Trophoblast cell (in vitro differentiated cells and primary cell): ENCODE data around the gene C7orf57.

Source experiments
- DNase-seq, 2 donors: peaks; one replicate each; pipeline ENCODE4 v3.0.0-alpha.2; 2016
- H2AFZ ChIP-seq: 2 replicates; pipeline ENCODE4 v1.6.1; 2013; ENCODE audit warnings: low read length, moderate library complexity, mild to moderate bottlenecking; ENCODE audit not compliant: insufficient read depth, poor library complexity
- H2AK5ac ChIP-seq: 2 replicates; pipeline ENCODE4 v1.6.1; 2013; ENCODE audit warnings: mild to moderate bottlenecking, low read length
- H2BK120ac ChIP-seq: 2 replicates; pipeline ENCODE4 v1.6.1; 2013; ENCODE audit warnings: low read length, mild to moderate bottlenecking, moderate library complexity; ENCODE audit not compliant: insufficient read depth, poor library complexity
- H2BK12ac ChIP-seq: 2 replicates; pipeline ENCODE4 v1.6.1; 2013; ENCODE audit warnings: mild to moderate bottlenecking, low read length, moderate library complexity
- H2BK5ac ChIP-seq: 2 replicates; pipeline ENCODE4 v1.6.1; 2013; ENCODE audit warnings: low read length, low read depth, moderate library complexity, mild to moderate bottlenecking; ENCODE audit not compliant: poor library complexity
- H3K14ac ChIP-seq: 2 replicates; pipeline ENCODE4 v1.6.1; 2013; ENCODE audit warnings: mild to moderate bottlenecking, low read length
- H3K18ac ChIP-seq: 2 replicates; pipeline ENCODE4 v1.6.1; 2013; ENCODE audit warnings: mild to moderate bottlenecking, low read length
- H3K23ac ChIP-seq: 2 replicates; pipeline ENCODE4 v1.6.1; 2013; ENCODE audit warnings: low read length
- H3K27ac ChIP-seq: 2 replicates; pipeline ENCODE4 v1.5.1; 2013; ENCODE audit warnings: low read depth, mild to moderate bottlenecking, inconsistent platforms, low read length, moderate library complexity
- H3K27me3 ChIP-seq: 2 replicates; pipeline ENCODE4 v1.6.1; 2013; ENCODE audit warnings: inconsistent platforms, mild to moderate bottlenecking, low read length, moderate library complexity; ENCODE audit not compliant: insufficient read depth
- H3K36me3 ChIP-seq, 2 experiments: 1 replicate in 1 of 2; 2 replicates in 1 of 2; pipeline ENCODE4 v1.6.1; 2013; ENCODE audit warnings: low read length in 2 of 2, mild to moderate bottlenecking in 2 of 2, moderate library complexity in 1 of 2; ENCODE audit not compliant: insufficient read depth in 2 of 2, control insufficient read depth in 1 of 2
- H3K4ac ChIP-seq: 2 replicates; pipeline ENCODE4 v1.6.1; 2013; ENCODE audit warnings: low read depth, mild to moderate bottlenecking, low read length, moderate library complexity
- H3K4me1 ChIP-seq, 2 experiments: 1 replicate in 1 of 2; 2 replicates in 1 of 2; pipeline ENCODE4 v1.6.1; 2013; ENCODE audit warnings: low read length in 2 of 2, mild to moderate bottlenecking in 2 of 2, moderate library complexity in 1 of 2; ENCODE audit not compliant: insufficient read depth in 2 of 2, control insufficient read depth in 1 of 2
- H3K4me2 ChIP-seq: 2 replicates; pipeline ENCODE4 v1.6.1; 2013; ENCODE audit warnings: inconsistent platforms, mild to moderate bottlenecking, low read length, moderate library complexity
- H3K4me3 ChIP-seq: 2 replicates; pipeline ENCODE4 v1.5.1; 2013; ENCODE audit warnings: mild to moderate bottlenecking, low read depth, low read length, inconsistent platforms
- H3K79me1 ChIP-seq: one replicate; pipeline ENCODE4 v1.6.1; 2013; ENCODE audit warnings: low read length
- H3K79me2 ChIP-seq: 2 replicates; pipeline ENCODE4 v1.6.1; 2013; ENCODE audit warnings: low read length, mild to moderate bottlenecking; ENCODE audit not compliant: control insufficient read depth, insufficient read depth, poor library complexity
- H3K9ac ChIP-seq: 2 replicates; pipeline ENCODE4 v1.6.1; 2013; ENCODE audit warnings: mild to moderate bottlenecking, low read length
- H3K9me3 ChIP-seq: 2 replicates; pipeline ENCODE4 v1.6.1; 2013; ENCODE audit warnings: low read depth, mild to moderate bottlenecking, control low read depth, inconsistent platforms, low read length; ENCODE audit not compliant: insufficient read depth
- H4K12ac ChIP-seq: 2 replicates; pipeline ENCODE4 v1.6.1; 2013; ENCODE audit warnings: low read depth, mild to moderate bottlenecking, low read length, moderate library complexity
- H4K8ac ChIP-seq: 2 replicates; pipeline ENCODE4 v1.6.1; 2013; ENCODE audit warnings: low read depth, mild to moderate bottlenecking, low read length, moderate library complexity
- H4K91ac ChIP-seq: one replicate; pipeline ENCODE4 v1.6.1; 2013; ENCODE audit warnings: low read depth, mild to moderate bottlenecking, low read length, moderate library complexity
- WGBS: extraction: QIAGEN DNeasy Blood & Tissue Kit; methylation state at CpG from one replicate; pipeline ENCODE4 v1.1.7; 2013; ENCODE audit warnings: missing lambda C conversion rate; ENCODE audit not compliant: insufficient read length, insufficient coverage; ENCODE audit errors: extremely low coverage; 5-methylcytosine and 5-hydroxymethylcytosine counted together

C7orf57 gene

DNA sequence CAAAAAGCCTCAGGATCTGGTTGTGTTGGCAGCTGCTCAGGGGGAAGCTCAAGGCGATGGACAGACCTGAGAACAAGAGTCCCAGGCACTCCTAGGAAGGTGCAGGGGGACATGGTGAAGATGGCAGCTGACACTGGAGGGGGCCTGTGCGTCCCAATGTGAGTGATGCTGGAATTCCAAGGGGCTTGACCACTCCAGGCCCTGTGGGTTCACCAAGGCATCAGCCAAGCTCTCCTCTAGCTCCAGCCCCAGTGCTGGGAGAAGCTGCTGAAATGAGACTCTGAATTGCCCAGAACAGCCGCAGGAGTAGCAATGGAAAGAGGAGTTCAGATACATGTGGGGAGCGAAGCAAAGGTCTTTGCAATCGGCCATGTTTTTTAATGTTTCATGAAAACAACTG lies 69.7 kb downstream of the C7orf57 start:
- Histone ChIP-seq H3K9ac (no peak overlapping the region), H3K23ac (no peak overlapping the region), H2BK120ac (no peak overlapping the region), H3K27ac (no peak overlapping the region), H3K79me2 (no peaks in the 10 kb centered on the region), H2BK5ac (no peak overlapping the region), H3K4me2 (no peak overlapping the region), H3K4me3 (no peak overlapping the region), H3K14ac (no peak overlapping the region), H2AFZ (no peak overlapping the region), H3K18ac (no peak overlapping the region), H4K91ac (no peak overlapping the region), H3K27me3 (no peaks in the 10 kb centered on the region), H3K4ac (no peak overlapping the region), H3K79me1 (no peaks in the 10 kb centered on the region), H3K4me1 (no peaks in the 10 kb centered on the region), H3K36me3 (peaks cover 57 to 72% of the 10 kb centered on the region in 2 experiments), H2AK5ac (no peak overlapping the region), H2BK12ac (no peak overlapping the region), H4K8ac (no peak overlapping the region), H3K9me3 (no peaks in the 10 kb centered on the region), H4K12ac (no peak overlapping the region)
- no CpG with 5 or more reads among the region's 5 CpGs for WGBS
- no peak for DNase-seq

DNA sequence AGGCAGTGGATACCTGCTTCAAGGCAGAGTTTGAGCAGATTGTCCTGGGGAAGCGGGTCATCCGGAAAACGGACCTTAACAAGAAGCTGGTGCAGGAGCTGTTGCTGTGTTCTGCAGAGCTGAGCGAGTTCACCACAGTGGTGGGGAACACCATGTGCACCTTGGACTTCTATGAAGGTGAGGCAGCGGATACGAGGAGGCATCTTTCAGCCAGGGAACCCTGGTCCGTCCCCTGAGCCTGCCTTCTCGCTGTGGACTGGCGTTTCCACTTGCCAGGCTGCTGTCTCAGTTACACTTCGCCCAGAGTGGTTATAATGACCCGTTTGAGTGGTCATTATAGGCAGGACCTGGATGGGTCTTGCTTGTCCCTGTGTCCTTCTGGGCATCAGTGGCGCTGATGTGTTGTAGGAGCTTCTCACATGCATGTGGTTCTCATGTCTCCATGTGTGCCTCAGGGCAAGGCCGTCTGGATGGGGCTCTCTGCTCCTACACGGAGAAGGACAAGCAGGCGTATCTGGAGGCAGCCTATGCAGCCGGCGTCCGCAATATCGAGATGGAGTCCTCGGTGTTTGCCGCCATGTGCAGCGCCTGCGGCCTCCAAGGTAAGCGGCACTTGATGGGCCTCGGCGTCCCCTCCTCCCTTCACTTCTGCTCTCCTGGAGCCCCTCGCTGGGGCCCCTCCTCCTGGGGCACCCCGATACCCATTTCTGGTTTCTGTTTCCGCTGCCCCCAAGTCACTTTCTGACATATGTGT lies 71.7 kb downstream of the C7orf57 start:
- H4K12ac ChIP-seq, result no peak overlapping the region
- no peaks in the 10 kb centered on the region for H3K79me2 ChIP-seq
- no peak overlapping the region for H3K4me2 ChIP-seq
- no peak overlapping the region for H4K8ac ChIP-seq
- H3K36me3 ChIP-seq, result peaks cover 48 to 62% of the 10 kb centered on the region in 2 experiments
- H4K91ac ChIP-seq, result no peak overlapping the region
- H3K4me1 ChIP-seq, result no peaks in the 10 kb centered on the region
- H2AFZ ChIP-seq, result no peak overlapping the region
- no peaks in the 10 kb centered on the region for H3K27me3 ChIP-seq
- no CpG with 5 or more reads among the region's 29 CpGs for WGBS
- no peak overlapping the region for H3K18ac ChIP-seq
- H3K4me3 ChIP-seq, result no peak overlapping the region
- no peak overlapping the region for H3K23ac ChIP-seq
- H2BK120ac ChIP-seq, result no peak overlapping the region
- no peak overlapping the region for H2BK12ac ChIP-seq
- no peak for DNase-seq
- H3K9ac ChIP-seq, result no peak overlapping the region
- H2AK5ac ChIP-seq, result no peak overlapping the region
- no peak overlapping the region for H2BK5ac ChIP-seq
- H3K9me3 ChIP-seq, result no peaks in the 10 kb centered on the region
- no peaks in the 10 kb centered on the region for H3K79me1 ChIP-seq
- no peak overlapping the region for H3K14ac ChIP-seq
- no peak overlapping the region for H3K27ac ChIP-seq
- H3K4ac ChIP-seq, result no peak overlapping the region

DNA sequence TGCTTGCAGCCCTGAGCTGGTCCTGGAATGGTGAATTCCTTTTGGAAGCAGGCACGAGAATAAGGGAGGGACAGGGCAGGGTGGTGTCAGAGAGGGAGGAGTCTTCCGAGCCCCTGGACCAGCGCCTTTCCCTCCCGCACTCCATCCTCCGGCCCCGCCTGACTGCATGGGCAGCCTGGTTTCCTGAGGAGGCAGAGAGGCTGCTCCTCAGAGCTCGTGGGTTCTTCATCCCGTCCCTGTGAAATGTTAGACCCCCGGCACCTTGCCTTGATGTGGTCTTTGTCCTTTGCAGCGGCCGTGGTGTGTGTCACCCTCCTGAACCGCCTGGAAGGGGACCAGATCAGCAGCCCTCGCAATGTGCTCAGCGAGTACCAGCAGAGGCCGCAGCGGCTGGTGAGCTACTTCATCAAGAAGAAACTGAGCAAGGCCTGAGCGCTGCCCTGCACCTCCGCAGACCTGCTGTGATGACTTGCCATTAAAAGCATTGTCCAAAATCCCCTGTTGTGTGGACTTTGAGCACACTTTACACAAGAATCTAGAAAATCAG lies 72.7 kb downstream of the C7orf57 start:
- Histone ChIP-seq H2BK12ac (no peak overlapping the region), H3K9me3 (no peaks in the 10 kb centered on the region), H4K8ac (no peak overlapping the region), H3K79me1 (no peaks in the 10 kb centered on the region), H4K91ac (no peak overlapping the region), H3K9ac (no peak overlapping the region), H3K79me2 (no peaks in the 10 kb centered on the region), H2AFZ (no peak overlapping the region), H3K4me3 (no peak overlapping the region), H4K12ac (no peak overlapping the region), H2AK5ac (no peak overlapping the region), H3K27me3 (no peaks in the 10 kb centered on the region), H3K36me3 (peaks cover 43 to 54% of the 10 kb centered on the region in 2 experiments), H3K14ac (no peak overlapping the region), H2BK5ac (no peak overlapping the region), H2BK120ac (no peak overlapping the region), H3K18ac (no peak overlapping the region), H3K23ac (no peak overlapping the region), H3K4ac (no peak overlapping the region), H3K4me2 (no peak overlapping the region), H3K27ac (no peak overlapping the region), H3K4me1 (no peaks in the 10 kb centered on the region)
- no peak for DNase-seq
- WGBS, result no CpG with 5 or more reads among the region's 18 CpGs

DNA sequence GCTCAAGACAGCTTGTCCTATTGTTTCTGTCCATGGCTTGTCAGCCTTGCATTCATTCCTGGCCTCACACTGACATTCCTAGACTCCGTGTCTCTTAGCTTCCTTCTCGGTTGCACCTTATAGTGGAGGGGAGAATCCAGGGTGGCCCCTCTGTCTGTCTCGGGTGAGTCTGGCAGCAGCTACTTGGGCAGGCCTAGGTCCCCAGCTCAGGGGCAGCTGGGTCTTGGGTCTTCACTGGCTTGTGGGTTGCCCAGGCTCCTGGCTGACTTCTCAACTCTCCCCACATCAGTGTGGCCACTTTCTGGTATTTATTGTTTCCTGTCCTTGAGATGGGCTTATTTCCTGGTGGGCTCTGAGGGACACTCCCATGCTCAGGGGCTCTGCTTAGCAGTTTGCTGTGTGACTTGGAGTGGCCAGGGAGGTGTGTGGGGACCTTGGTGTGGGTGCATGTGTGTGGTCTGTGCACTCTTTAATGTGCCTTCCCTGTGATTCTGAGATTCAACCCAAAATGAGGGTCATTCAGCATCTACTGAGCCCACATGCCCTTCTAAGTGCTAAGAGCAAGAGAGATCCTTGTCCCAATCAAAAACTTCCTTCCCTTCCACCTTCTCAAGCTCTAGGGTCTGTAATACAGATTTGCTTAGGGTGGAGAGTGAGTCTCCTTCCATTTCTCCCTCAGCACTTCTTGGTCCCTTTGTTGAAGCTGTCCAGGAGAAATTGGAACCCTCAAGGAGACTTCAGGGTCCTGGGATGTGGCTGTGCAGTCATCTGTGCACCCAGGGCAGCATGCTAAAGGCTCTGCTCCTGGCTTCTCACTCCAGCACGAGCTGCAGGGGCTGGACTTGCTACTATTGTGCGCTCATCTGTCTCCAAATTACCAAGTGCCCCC lies 73.9 kb downstream of the C7orf57 start:
- Histone ChIP-seq H2AK5ac (no peak overlapping the region), H3K4me3 (no peak overlapping the region), H2BK120ac (no peak overlapping the region), H3K4me2 (no peak overlapping the region), H4K8ac (no peak overlapping the region), H3K27ac (no peak overlapping the region), H3K4ac (no peak overlapping the region), H3K9ac (no peak overlapping the region), H3K79me2 (no peaks in the 10 kb centered on the region), H3K18ac (no peak overlapping the region), H2BK5ac (no peak overlapping the region), H4K12ac (no peak overlapping the region), H4K91ac (no peak overlapping the region), H2AFZ (no peak overlapping the region), H3K4me1 (peaks cover 5% of the 10 kb centered on the region in 2 experiments), H3K79me1 (peaks cover 4% of the 10 kb centered on the region), H3K14ac (no peak overlapping the region), H3K23ac (no peak overlapping the region), H2BK12ac (no peak overlapping the region), H3K27me3 (no peaks in the 10 kb centered on the region), H3K9me3 (no peaks in the 10 kb centered on the region), H3K36me3 (peaks cover 34 to 42% of the 10 kb centered on the region in 2 experiments)
- WGBS, result no CpG with 5 or more reads among the region's 5 CpGs
- DNase-seq, result no peak
